Fibroblast of gingiva (primary cell): ENCODE data around the gene SVIL.

Experiments
- DNase-seq: peaks from one replicate; pipeline ENCODE4 v3.0.0-alpha.2; 2011; ENCODE audit warnings: low read depth

Gene SVIL

GRCh38 chr10:29634764-29635625, at the start of gene SVIL:
TSS of gene SVIL (minus strand) at chr10:29634971. CDS start at chr10:29555058, 79,913 bp downstream.
- peak; percentile 88 for DNase-seq

- DNase-seq = no peak
These were observed 47.1 kb upstream of the SVIL start for GRCh38 chr10:29681676-29682448.

GRCh38 chr10:29680091-29680490, 45.3 kb upstream of the SVIL start:
- DNase-seq = no peak

GRCh38 chr10:29676732-29677131, 42.0 kb upstream of the SVIL start:
- DNase-seq = no peak

GRCh38 chr10:29675984-29676383, 41.2 kb upstream of the SVIL start:
- DNase-seq = no peak

GRCh38 chr10:29671968-29672367, 37.2 kb upstream of the SVIL start:
- DNase-seq = no peak

GRCh38 chr10:29671228-29671780, 36.5 kb upstream of the SVIL start:
- DNase-seq = no peak

- DNase-seq = no peak
These were observed 36.0 kb upstream of the SVIL start for GRCh38 chr10:29670761-29671160.

GRCh38 chr10:29669149-29669548, 34.4 kb upstream of the SVIL start:
- DNase-seq = no peak

- no peak for DNase-seq
These were observed 33.9 kb upstream of the SVIL start for GRCh38 chr10:29668628-29669027.

GRCh38 chr10:29667191-29667590, 32.4 kb upstream of the SVIL start:
- no peak for DNase-seq

- DNase-seq = no peak
These were observed 31.4 kb upstream of the SVIL start for GRCh38 chr10:29666201-29666600.

GRCh38 chr10:29663718-29664117, 28.9 kb upstream of the SVIL start:
- no peak for DNase-seq

GRCh38 chr10:29658984-29659965, 24.5 kb upstream of the SVIL start:
- peak; percentile 94 for DNase-seq

GRCh38 chr10:29657719-29658274, 23.0 kb upstream of the SVIL start:
- no peak for DNase-seq

- no peak for DNase-seq
These were observed 21.8 kb upstream of the SVIL start for GRCh38 chr10:29656451-29656992.

- no peak for DNase-seq
These were observed 17.4 kb upstream of the SVIL start for GRCh38 chr10:29652192-29652591.

GRCh38 chr10:29651767-29652166, 17.0 kb upstream of the SVIL start:
- DNase-seq = no peak

GRCh38 chr10:29650552-29650944, 15.8 kb upstream of the SVIL start:
- DNase-seq = no peak

GRCh38 chr10:29649561-29650551, 15.1 kb upstream of the SVIL start:
- peak; percentile 95 for DNase-seq
